Measurements from ENCODE around the gene MPLKIP. TPM values are rescaled to one million over a fixed set of nuclear protein-coding genes. Genes with fewer than 3 reads are reported as not detected.

The MPLKIP gene
- total RNA-seq, 6 donors from 2014 or later: 4.2 to 61.0 (median 30.0) TPM

DNA sequence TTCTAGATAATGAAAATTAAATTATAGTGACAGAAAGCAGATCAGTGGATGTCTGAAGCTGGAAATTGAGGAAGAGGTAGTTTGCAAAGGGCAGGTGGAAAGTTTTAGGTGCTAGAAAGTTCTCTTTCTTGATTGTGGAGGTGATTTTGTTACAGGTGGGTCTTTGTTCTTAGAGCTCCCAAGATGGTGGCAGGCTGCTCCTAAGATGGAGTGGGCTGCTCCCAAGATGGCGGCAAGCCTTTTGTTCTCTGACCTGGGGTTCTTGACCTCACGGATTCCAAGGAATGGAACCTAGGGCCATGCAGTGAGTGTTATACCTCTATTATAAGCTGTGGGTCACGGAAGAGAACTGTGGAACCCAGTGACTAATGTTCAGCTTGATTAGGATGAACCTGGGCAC lies 32.9 kb upstream of the MPLKIP start:
- TF ChIP-seq, protein P1, sequence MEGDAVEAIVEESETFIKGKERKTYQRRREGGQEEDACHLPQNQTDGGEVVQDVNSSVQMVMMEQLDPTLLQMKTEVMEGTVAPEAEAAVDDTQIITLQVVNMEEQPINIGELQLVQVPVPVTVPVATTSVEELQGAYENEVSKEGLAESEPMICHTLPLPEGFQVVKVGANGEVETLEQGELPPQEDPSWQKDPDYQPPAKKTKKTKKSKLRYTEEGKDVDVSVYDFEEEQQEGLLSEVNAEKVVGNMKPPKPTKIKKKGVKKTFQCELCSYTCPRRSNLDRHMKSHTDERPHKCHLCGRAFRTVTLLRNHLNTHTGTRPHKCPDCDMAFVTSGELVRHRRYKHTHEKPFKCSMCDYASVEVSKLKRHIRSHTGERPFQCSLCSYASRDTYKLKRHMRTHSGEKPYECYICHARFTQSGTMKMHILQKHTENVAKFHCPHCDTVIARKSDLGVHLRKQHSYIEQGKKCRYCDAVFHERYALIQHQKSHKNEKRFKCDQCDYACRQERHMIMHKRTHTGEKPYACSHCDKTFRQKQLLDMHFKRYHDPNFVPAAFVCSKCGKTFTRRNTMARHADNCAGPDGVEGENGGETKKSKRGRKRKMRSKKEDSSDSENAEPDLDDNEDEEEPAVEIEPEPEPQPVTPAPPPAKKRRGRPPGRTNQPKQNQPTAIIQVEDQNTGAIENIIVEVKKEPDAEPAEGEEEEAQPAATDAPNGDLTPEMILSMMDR (IDR thresholded peaks at IDR 0.05): no peak
- TF ChIP-seq POLR2A (IDR thresholded peaks at IDR 0.05) (no peak), EP300 (IDR thresholded peaks at IDR 0.05) (no peak), POLR2AphosphoS5 (IDR thresholded peaks at IDR 0.05) (no peak)
- no peak overlapping the region for H3K4me3 ChIP-seq
- no peaks in the 10 kb centered on the region for H3K27me3 ChIP-seq
- no peaks in the 10 kb centered on the region for H3K4me1 ChIP-seq
- no peaks in the 10 kb centered on the region for H3K36me3 ChIP-seq
- no peak for ATAC-seq (ENCODE audit: low FRiP score in 2 of 2)
- WGBS, 2 donors: 94 to 100% methylated on average over 3 of the region's 3 CpGs
- no peaks in the 10 kb centered on the region for H3K9me3 ChIP-seq
- H3K27ac ChIP-seq: no peak overlapping the region
- DNase-seq: no peak

DNA sequence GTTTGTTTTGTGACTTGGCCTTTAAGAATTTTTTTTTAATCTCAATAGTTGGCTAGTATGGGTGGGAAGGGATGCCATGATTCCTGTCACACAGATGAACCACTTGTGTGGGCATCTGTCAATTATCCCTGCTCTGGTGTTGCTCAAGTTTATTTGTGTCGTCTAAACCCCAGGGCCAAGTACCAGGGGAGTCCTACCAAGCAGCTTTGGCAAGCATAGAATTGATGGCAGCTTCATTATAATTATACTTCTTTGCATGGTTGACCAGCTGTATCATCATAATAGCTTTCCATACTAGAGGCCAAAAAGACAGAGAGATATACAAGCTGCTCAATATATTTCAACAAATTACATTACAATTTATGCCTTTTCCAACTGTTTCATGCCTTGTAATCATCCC lies 30.8 kb upstream of the MPLKIP start:
- DNase-seq (no peak), ATAC-seq (ENCODE audit: low FRiP score in 2 of 2) (no peak)
- Histone ChIP-seq H3K9me3 (no peaks in the 10 kb centered on the region), H3K4me1 (no peaks in the 10 kb centered on the region), H3K36me3 (no peaks in the 10 kb centered on the region), H3K4me3 (no peak overlapping the region), H3K27me3 (no peaks in the 10 kb centered on the region), H3K27ac (no peak overlapping the region)
- WGBS, 2 donors: 67% methylated on average over 1 of the region's 1 CpG
- TF ChIP-seq POLR2A (IDR thresholded peaks at IDR 0.05): no peak
- TF ChIP-seq EP300 (IDR thresholded peaks at IDR 0.05): no peak
- TF ChIP-seq, protein P1 (IDR thresholded peaks at IDR 0.05): no peak
- no peak for TF ChIP-seq POLR2AphosphoS5 (IDR thresholded peaks at IDR 0.05)

DNA sequence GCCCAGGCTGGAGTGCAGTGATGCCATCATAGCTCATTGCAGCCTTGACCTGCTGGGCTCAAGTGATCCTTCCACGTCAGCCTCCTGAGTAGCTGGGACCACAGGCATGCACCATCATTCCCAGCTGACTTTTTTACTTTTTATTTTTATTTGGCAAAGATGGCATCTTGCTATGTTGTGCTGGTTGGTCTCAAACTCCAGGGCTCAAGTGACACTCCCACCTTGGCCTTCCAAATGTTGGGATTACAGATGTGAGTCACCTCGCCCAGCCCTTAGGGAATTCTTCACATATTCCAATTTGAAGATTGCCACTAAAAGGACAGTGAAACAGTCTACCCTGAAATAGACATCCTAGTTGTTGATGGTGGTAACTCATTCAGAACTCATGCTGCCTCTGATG lies 28.1 kb upstream of the MPLKIP start:
- ATAC-seq (ENCODE audit: low FRiP score in 2 of 2) (no peak), DNase-seq (no peak)
- WGBS, 2 donors: 84 to 85% methylated on average over 2 of the region's 2 CpGs
- Histone ChIP-seq H3K9me3 (no peaks in the 10 kb centered on the region), H3K27ac (no peak overlapping the region), H3K4me1 (no peaks in the 10 kb centered on the region), H3K27me3 (no peaks in the 10 kb centered on the region), H3K36me3 (no peaks in the 10 kb centered on the region), H3K4me3 (no peak overlapping the region)
- no peak for TF ChIP-seq POLR2A (IDR thresholded peaks at IDR 0.05)
- no peak for TF ChIP-seq POLR2AphosphoS5 (IDR thresholded peaks at IDR 0.05)
- TF ChIP-seq, protein P1 (IDR thresholded peaks at IDR 0.05): no peak
- no peak for TF ChIP-seq EP300 (IDR thresholded peaks at IDR 0.05)

DNA sequence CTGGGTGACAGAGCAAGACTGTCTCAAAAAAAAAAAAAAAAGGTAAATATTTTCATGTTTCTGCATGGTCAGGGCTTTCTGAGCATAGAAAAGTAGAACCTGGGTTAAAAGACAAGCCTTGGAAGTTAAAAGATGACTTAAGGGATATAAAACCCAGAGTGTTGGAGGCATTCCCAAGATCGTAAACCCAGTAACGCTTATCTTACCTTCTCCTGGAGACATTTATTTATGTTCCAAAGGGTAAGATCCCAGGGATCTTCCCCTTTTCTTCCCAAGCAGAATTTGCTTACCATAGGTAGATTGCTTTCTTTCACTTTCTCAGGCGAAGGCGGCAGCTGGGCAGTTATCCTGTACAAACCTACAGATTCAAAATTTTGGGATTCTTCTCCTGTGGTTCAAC lies 22.6 kb upstream of the MPLKIP start:
- no peaks in the 10 kb centered on the region for H3K36me3 ChIP-seq
- no peak overlapping the region for H3K4me3 ChIP-seq
- 92 to 93% methylated on average over 4 of the region's 4 CpGs for WGBS, 2 donors
- ATAC-seq (ENCODE audit: low FRiP score in 2 of 2): no peak
- no peak overlapping the region for H3K27ac ChIP-seq
- no peaks in the 10 kb centered on the region for H3K27me3 ChIP-seq
- no peaks in the 10 kb centered on the region for H3K4me1 ChIP-seq
- TF ChIP-seq POLR2AphosphoS5 (IDR thresholded peaks at IDR 0.05): no peak
- TF ChIP-seq, protein P1 (IDR thresholded peaks at IDR 0.05): no peak
- TF ChIP-seq EP300 (IDR thresholded peaks at IDR 0.05): no peak
- TF ChIP-seq POLR2A (IDR thresholded peaks at IDR 0.05): no peak
- H3K9me3 ChIP-seq: no peaks in the 10 kb centered on the region
- no peak for DNase-seq

DNA sequence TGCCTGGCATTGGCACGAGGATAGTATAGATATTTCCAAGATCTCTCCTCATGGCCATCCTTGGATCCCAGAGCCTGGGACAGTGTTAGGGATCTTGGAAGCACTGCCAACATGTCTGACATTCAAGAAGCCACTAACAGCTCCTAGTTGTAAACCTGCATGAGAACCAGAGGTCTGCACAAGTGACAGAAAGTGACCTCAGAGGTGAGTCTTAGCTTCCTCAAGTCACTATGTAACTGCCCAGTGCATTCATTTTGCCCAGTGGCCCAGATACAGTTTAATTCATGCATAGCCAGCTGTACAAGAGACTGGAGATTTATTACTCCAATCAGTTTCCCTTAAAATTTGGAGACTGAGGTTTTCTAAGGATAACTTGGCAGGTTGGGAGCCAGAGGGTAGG lies 17.1 kb upstream of the MPLKIP start:
- H3K4me3 ChIP-seq: no peak overlapping the region
- WGBS, 2 donors: 90% methylated on average over 1 of the region's 1 CpG; no CpG with 5 or more reads in 1 of the 2 donors
- H3K27ac ChIP-seq: no peak overlapping the region
- H3K9me3 ChIP-seq: no peaks in the 10 kb centered on the region
- DNase-seq (no peak), ATAC-seq (ENCODE audit: low FRiP score in 2 of 2) (no peak)
- H3K36me3 ChIP-seq: no peaks in the 10 kb centered on the region
- H3K27me3 ChIP-seq: no peaks in the 10 kb centered on the region
- no peaks in the 10 kb centered on the region for H3K4me1 ChIP-seq
- TF ChIP-seq POLR2A (IDR thresholded peaks at IDR 0.05) (no peak), POLR2AphosphoS5 (IDR thresholded peaks at IDR 0.05) (no peak), EP300 (IDR thresholded peaks at IDR 0.05) (no peak)
- TF ChIP-seq, protein P1 (IDR thresholded peaks at IDR 0.05): no peak
